ENCODE measurements around the gene RNF150. TPM values are rescaled to one million over a fixed set of nuclear protein-coding genes. Genes with fewer than 3 reads are reported as not detected.

The RNF150 gene
- polyA plus RNA-seq, 3 donors: 0.21 TPM; not detected in 2

GRCh38 chr4:141027421-141027820, 105.8 kb downstream of the RNF150 start:
- peaks cover 0 to 6% (median 0%) of the 10 kb centered on the region in 7 donors for H3K9me3 Mint-ChIP-seq
- Histone ChIP-seq H3K9ac (ENCODE audit: insufficient read depth, low read length, poor library complexity, severe bottlenecking) (no peak overlapping the region), H3K27me3 (ENCODE audit: control insufficient read depth in 2 of 2, insufficient read depth in 2 of 2, low read length in 2 of 2) (no peaks in the 10 kb centered on the region), H4K20me1 (ENCODE audit: insufficient read depth, low read length) (no peaks in the 10 kb centered on the region), H3K9me3 (replicated peaks in 1 of 2; ENCODE audit: control insufficient read depth in 1 of 2, insufficient read depth in 1 of 2, low read length in 2 of 2) (no peaks in the 10 kb centered on the region), H3K4me1 (ENCODE audit: control insufficient read depth in 1 of 2, insufficient read depth in 2 of 2, low read length in 2 of 2) (no peaks in the 10 kb centered on the region), H3K4me3 (replicated peaks in 1 of 3; ENCODE audit: low read depth in 2 of 3, low read length in 3 of 3) (no peak overlapping the region), H2AFZ (ENCODE audit: insufficient read depth, low read depth, low read length, poor library complexity, severe bottlenecking) (no peak overlapping the region), H3K4me2 (replicated peaks; ENCODE audit: extremely low read depth, low read length, poor library complexity, severe bottlenecking) (no peak overlapping the region), H3K79me2 (ENCODE audit: insufficient read depth, low read length) (no peaks in the 10 kb centered on the region), H3K36me3 (replicated peaks in 1 of 2; ENCODE audit: control insufficient read depth in 1 of 2, insufficient read depth in 2 of 2, low read length in 2 of 2) (no peaks in the 10 kb centered on the region), H3K27ac (ENCODE audit: low read depth in 1 of 2, low read length in 2 of 2) (no peak overlapping the region)
- H3K27ac Mint-ChIP-seq: no peak overlapping the region
- no peak for DNase-seq
- H3K36me3 Mint-ChIP-seq: no peaks in the 10 kb centered on the region
- H3K4me3 Mint-ChIP-seq: no peak overlapping the region
- no peak for TF ChIP-seq CTCF (IDR thresholded peaks at IDR 0.05)
- H3K27me3 Mint-ChIP-seq (ENCODE audit: low read depth in 3 of 3): peaks cover 0 to 3% (median 2%) of the 10 kb centered on the region in 3 donors
- intact Hi-C loops (cut with micrococcal nuclease): no loop called here
- H3K4me1 Mint-ChIP-seq: no peaks in the 10 kb centered on the region
- no CpG with 5 or more reads among the region's 1 CpG for WGBS (ENCODE audit: insufficient coverage)

GRCh38 chr4:141026900-141027299, 106.4 kb downstream of the RNF150 start:
- DNase-seq: no peak
- no peaks in the 10 kb centered on the region for H3K36me3 Mint-ChIP-seq
- H3K36me3 ChIP-seq (replicated peaks in 1 of 2; ENCODE audit: control insufficient read depth in 1 of 2, insufficient read depth in 2 of 2, low read length in 2 of 2): no peaks in the 10 kb centered on the region
- H3K4me3 Mint-ChIP-seq: no peak overlapping the region
- peaks cover 0 to 6% (median 0%) of the 10 kb centered on the region in 7 donors for H3K9me3 Mint-ChIP-seq
- H3K27ac Mint-ChIP-seq: no peak overlapping the region
- H3K4me1 ChIP-seq (ENCODE audit: control insufficient read depth in 1 of 2, insufficient read depth in 2 of 2, low read length in 2 of 2): no peaks in the 10 kb centered on the region
- H3K4me3 ChIP-seq (replicated peaks in 1 of 3; ENCODE audit: low read depth in 2 of 3, low read length in 3 of 3): no peak overlapping the region
- no peak for TF ChIP-seq CTCF (IDR thresholded peaks at IDR 0.05)
- no peak overlapping the region for H3K4me2 ChIP-seq (replicated peaks; ENCODE audit: extremely low read depth, low read length, poor library complexity, severe bottlenecking)
- H3K9ac ChIP-seq (ENCODE audit: insufficient read depth, low read length, poor library complexity, severe bottlenecking): no peak overlapping the region
- WGBS (ENCODE audit: insufficient coverage): 100% methylated on average over 2 of the region's 7 CpGs
- peaks cover 0 to 3% (median 2%) of the 10 kb centered on the region in 3 donors for H3K27me3 Mint-ChIP-seq (ENCODE audit: low read depth in 3 of 3)
- H3K79me2 ChIP-seq (ENCODE audit: insufficient read depth, low read length): no peaks in the 10 kb centered on the region
- H3K4me1 Mint-ChIP-seq: no peaks in the 10 kb centered on the region
- intact Hi-C loops (cut with micrococcal nuclease): no loop called here
- no peaks in the 10 kb centered on the region for H3K27me3 ChIP-seq (ENCODE audit: control insufficient read depth in 2 of 2, insufficient read depth in 2 of 2, low read length in 2 of 2)
- H3K27ac ChIP-seq (ENCODE audit: low read depth in 1 of 2, low read length in 2 of 2): no peak overlapping the region
- no peak overlapping the region for H2AFZ ChIP-seq (ENCODE audit: insufficient read depth, low read depth, low read length, poor library complexity, severe bottlenecking)
- H3K9me3 ChIP-seq (replicated peaks in 1 of 2; ENCODE audit: control insufficient read depth in 1 of 2, insufficient read depth in 1 of 2, low read length in 2 of 2): no peaks in the 10 kb centered on the region
- no peaks in the 10 kb centered on the region for H4K20me1 ChIP-seq (ENCODE audit: insufficient read depth, low read length)

Data from CD14-positive monocyte (primary cell).